NCI-H2107 (cell line): ENCODE measurements around the gene PRIM1.
A peak's percentile ranks its signal among the peaks of the same experiment; 100 is the strongest.
"Not testable (repeated sequence)": the region's sequence is repeated elsewhere in the genome, so short reads cannot be mapped to it uniquely, and the experiment has no call there.

Source experiments
- DNase-seq: peaks from one replicate; lab custom pipeline; 2025; lab: John Stamatoyannopoulos, UW

PRIM1 gene

DNA sequence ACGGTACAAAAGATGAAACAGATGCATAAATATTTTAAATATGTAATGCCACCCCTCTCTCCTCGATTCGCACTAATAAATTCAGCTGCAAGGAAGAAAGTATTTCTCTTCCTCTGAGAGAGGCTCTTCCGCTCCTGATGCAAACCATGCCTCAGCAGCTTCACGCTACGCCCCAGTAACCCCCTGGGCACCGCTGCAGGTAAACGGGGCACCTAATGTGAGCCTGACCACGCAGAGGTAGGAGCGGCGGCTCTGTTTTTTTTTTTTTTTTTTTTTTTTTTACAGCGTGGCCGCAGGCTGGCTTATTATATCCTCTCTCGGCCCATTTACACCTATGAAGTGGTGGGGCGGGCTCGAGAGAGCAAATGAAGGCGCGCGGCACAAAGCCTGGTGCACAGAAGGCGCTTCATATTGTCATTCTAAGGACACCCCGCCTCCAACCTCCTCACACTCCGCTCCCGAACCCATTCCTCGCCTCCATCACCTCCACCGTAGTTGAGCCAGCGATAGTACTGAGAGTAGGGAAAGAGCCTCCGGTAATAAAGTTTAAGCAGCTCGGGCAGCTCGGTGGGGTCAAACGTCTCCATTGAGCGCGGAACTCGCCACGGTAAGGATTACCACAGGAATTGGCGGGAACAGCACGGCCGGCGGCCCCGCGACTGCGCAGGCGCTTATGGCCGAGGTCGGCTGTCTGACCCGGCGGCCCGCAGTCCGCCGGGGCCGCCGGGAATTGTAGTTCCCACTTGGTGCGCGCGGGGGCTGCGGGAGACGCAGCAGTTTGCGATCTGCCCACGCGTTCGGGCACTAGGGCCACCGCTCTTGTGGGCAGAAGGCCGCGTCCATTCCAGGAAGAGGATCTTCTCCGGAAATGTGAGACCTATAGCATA lies at the start of gene PRIM1:
TSS of gene PRIM1 (minus strand) at position 612 of the 887 bp plus-strand sequence. CDS start at position 587, 25 bp downstream.
- peak; percentile 89 for DNase-seq

DNA sequence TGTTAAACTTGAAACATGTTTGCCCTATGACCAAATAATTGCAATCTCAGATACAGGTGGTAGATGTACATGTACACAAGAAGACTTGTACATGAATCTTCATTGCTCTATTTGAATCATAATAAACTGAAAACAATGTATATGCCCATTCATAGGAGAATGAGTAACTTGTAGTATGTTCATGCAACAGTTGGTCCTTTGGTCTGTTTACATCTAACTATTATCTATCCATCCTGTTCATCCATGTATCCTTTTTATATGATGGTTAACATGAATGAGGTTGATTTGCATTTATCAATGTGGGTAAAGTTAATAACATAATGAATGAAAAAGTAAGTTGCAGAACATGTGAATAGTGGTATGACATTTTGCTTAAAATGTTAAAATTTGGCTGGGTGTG lies 48.1 kb upstream of the PRIM1 start:
- no peak for DNase-seq

DNA sequence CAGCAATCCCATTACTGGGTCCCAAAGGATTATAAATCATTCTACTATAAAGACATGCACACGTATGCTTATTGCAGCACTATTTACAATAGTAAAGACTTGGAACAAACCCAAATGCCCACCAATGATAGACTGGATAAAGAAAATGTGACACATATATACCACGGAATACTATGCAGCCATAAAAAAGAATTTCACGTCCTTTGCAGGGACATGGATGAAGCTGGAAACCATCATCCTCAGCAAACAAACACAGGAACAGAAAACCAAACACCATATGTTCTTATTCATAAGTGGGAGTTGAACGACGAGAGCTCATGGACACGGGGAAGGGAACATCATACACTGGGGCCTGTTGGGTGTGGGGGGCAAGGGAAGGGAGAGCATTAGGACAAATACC lies 47.2 kb upstream of the PRIM1 start:
- not testable (repeated sequence) for DNase-seq

DNA sequence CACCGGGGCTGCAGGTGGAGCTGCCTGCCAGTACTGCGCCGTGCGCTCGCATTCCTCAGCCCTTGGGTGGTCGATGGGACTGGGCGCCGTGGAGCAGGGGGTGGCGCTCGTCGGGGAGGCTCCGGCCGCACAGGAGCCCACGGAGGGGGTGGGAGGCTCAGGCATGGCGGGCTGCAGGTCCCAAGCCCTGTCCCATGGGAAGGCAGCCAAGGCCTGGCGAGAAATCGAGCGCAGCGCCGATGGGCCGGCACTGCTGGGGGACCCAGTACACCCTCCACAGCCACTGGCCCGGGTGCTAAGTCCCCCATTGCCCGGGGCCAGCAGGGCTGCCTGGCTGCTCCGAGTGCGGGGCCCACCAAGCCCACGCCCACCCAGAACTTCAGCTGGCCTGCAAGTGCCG lies 43.7 kb upstream of the PRIM1 start:
- DNase-seq: not testable (repeated sequence)

DNA sequence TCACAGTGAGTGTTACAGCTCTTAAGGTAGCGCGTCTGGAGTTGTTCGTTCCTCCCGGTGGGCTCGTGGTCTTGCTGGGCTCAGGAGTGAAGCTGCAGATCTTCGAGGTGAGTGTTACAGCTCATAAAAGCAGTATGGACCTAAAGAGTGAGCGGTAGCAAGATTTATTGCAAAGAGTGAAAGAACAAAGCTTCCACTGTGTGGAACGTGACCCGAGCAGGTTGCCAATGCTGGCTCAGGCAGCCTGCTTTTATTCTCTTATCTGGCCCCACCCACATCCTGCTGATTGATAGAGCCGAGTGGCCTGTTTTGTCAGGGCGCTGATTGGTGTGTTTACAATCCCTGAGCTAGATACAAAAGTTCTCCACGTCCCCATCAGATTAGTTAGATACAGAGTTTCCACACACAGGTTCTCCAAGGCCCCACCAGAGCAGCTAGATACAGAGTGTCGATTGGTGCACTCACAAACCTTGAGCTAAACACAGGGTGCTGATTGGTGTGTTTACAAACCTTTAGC lies 43.0 kb upstream of the PRIM1 start:
- DNase-seq: not testable (repeated sequence)

DNA sequence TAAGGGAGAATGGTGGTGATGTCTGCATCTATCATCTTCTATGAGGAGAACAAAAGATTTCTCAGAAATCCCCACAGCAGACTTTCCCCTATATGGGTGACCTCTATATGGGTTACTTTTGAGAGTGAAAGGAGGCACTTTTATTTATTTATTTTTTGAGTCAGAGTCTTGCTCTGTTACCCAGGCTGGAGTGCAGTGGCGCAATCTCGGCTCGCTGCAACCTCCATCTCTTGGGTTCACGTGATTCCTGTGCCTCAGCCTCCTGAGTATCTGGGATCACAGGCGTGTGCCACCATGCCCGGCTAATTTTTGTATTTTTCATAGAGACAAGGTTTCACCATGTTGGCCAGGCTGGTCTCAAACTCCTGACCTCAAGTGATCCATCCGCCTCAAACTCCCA lies 41.0 kb upstream of the PRIM1 start:
- not testable (repeated sequence) for DNase-seq

DNA sequence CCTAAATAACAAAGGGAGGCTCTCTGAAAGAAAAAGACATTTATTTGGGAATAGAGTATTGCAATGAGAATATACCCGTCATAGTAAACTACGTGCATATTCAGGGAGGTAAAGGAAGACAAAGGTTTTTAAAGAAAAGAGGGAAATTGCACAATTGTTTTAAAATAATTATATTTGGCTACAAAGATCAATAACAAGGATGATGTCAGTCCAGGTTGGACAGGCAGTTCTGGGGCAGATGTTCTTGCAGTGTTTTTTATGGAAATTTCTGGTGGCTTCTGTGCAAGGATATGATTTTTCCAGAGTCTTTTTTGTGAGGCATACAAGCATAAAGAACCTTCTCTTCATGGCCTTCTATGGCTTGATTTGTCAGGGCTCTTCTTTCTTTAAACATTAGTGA lies 40.6 kb upstream of the PRIM1 start:
- DNase-seq: no peak

DNA sequence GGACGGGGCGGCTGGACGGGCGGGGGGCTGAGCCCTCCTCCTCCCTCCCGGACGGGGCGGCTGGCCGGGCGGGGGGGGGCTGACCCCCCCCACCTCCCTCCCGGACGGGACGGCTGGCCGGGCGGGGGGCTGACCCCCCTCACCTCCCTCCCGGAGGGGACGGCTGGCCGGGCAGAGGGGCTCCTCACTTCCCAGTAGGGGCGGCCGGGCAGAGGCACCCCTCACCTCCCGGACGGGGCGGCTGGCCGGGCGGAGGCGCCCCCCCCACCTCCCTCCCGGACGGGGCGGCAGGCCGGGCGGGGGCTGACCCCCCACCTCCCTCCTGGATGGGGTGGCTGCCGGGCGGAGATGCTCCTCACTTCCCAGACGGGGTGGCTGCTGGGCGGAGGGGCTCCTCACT lies 37.3 kb upstream of the PRIM1 start:
- DNase-seq: not testable (repeated sequence)

DNA sequence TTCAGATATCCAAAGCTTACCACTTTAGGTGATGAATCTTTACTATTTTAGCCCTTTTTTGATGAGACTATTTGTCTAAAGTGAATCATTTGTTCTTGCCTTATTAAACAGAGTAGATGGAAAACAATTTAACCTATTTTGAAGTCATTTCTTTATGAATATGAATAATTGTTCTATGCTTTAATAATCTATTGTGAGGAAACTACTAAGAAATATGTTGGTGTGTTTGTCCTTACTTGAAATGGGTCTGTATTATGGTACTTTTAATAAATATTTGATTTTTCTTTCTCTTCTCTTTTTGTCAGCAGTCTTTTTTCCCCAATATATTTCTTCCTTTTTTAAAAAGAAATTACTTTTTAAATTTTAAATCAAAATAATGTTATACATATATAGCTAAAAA lies 35.4 kb upstream of the PRIM1 start:
- no peak for DNase-seq

DNA sequence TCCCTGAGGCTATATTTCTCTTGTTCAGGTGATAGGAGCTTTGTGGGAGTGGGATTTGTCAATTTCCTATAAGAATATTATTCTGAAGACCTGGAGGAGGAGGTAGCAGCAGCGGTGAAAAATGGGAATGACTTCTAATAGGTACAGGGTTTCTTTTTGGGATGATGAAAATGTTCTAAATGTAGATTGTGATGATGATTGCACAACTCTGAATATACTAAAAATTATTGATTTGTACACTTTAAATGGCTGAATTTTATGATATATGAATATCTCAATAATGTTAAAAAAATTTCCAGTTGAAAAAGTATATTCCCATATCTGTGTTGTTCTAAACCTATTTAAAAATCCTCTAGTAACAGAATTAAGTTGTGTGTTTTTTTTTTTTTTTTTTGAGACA lies 33.8 kb upstream of the PRIM1 start:
- DNase-seq: no peak

DNA sequence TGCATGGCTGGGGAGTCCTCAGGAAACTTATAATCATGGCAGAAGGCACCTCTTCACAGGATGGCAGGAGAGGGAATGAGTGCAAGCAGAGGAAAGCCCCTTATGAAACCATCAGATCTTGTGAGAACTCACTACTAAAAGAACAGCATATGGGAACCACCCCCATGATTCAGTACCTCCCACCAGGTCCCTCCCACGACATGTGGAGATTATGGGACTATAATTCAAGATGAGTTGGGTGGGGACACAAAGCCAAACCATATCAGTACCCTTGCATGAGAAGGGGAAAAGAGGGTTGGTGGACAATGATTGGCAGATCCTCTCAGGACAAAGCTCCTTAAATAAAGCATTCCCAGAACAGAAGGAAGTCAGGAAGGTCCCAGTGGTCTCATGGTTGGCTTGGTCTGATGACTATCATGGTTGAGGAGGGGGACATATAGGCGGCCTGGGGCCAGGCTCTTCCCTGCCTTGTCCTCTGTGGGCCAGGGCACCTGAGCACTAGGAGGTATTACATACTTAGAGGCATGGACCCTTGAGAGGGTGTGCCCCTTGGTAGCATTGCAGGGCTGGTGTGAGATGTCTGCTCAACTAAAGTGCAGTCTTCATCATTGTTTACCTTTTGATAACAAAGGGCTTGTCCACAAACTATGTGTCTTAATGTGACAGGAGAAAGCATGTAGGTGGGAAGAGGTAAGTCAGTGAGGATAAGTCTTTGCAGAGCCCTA lies 33.2 kb upstream of the PRIM1 start:
- DNase-seq: no peak

DNA sequence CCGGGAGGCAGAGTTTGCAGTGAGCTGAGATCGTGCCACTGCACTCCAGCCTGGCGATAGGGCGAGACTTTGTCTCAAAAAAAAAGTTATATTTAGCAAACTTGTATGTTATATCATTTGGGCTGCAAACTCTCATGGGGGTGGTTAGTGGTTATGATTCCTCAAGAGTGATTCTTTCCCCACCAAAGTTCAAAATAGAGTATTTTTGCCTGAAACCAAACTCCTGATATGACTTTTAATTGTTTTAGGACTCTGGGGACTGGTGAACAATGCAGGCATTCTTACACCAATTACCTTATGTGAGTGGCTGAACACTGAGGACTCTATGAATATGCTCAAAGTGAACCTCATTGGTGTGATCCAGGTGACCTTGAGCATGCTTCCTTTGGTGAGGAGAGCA lies 29.6 kb upstream of the PRIM1 start:
- no peak for DNase-seq

DNA sequence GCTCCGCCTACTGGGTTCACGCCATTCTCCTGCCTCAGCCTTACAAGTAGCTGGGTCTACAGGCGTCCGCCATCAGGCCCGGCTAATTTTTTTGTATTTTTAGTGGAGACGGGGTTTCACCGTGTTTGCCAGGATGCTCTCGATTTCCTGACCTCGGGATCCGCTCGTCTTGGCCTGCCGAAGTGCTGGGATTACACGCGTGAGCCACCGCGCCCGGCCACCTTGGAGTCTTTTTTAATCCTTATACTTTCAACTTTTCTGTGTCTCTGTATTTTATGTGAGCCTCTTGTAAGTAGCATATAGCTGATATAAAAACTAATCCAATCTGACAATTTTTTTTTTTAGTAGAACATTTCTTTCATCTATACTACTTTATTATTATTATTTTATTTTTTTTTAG lies 26.6 kb upstream of the PRIM1 start:
- DNase-seq: no peak

DNA sequence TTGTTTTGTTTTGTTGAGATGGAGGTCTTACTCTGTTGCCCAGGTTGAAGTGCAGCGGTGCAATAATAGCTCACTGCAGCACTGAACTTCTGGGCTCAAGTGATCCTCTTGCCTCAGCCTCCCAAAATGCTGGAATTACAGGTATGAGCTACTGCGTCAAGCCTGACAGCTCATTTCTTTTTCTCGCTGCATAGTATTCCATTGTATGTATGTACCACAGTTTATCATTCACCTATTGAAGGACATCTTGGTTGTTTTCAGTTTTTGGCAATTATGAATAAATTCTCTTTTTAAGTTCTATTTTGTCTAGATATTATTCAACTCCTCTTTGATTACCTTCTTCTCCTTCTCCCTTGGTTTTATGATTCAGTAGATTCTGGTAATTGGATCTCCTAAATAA lies 24.5 kb upstream of the PRIM1 start:
- no peak for DNase-seq

DNA sequence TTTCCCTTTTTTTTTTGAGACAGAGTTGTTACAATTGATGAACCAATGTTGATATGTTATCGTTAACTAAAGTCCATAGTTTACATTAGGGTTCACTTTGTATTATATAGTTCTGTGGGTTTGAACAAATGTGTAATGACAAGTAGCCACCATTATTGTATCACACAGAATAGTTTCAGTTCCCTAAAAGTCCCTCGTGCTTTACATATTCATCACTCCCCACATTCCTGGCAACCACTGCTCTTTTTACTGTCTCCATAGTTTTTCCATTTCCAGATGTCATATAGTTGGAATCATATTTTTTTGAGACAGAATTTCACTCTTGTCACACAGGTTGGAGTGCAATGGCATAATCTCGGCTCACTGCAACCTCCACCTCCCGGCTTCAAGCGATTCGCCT lies 23.5 kb upstream of the PRIM1 start:
- DNase-seq: no peak

DNA sequence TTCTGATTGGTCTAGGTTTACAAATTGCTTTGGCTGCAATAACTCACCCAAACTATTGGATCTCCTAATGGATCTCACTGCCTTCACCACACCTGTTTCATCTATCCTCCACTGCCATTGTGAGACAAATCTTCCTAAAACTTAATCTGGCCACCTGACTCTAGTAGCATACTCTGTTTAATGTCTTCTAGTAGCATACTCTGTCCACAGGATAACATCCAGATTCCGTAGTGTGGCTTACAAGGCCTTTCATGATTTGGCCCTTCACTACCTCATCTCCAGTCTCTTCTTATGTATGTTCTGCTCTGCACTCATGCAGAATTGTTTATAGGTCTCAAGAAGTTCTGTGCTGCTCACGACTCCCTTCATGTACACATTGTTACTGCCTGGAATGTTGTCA lies 21.0 kb upstream of the PRIM1 start:
- DNase-seq: no peak

DNA sequence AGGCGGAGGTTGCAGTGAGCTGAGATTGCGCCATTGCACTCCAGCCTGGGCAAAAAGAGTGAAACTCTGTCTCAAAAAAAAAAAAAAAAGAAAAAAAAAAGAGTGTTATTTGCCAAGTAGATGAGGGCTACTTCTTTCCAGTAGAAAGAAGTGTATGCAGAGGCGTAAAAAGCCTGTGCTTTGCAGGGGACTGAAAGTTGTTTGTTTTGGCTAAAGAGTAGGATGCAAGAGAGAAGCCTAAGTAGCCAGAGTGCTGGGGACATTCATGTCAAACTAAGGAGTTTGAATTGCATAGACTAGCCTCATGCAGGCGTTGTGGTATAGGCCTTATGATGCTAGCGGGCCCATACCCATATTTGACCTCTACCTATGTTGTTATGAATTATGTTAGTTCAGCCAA lies 20.5 kb upstream of the PRIM1 start:
- no peak for DNase-seq

DNA sequence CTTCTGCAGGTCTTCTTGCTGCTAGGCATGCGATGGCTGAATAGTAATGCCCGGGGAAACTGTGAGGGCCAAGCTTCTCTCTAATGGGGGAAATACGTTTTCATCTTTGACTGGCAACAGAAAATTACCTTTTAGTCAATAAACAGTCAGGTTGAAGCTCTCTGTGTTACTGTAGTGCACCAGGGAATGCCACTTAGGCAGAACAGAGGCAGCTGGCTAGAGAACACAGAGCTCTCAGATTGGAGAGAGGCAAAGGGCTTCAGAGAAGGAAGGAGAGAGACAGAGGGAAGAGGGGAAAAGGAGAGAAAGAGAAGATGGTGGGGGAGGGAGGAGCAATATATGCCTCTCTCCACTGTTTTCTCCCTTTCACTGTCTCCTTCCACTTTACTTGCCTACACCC lies 17.7 kb upstream of the PRIM1 start:
- DNase-seq: no peak

DNA sequence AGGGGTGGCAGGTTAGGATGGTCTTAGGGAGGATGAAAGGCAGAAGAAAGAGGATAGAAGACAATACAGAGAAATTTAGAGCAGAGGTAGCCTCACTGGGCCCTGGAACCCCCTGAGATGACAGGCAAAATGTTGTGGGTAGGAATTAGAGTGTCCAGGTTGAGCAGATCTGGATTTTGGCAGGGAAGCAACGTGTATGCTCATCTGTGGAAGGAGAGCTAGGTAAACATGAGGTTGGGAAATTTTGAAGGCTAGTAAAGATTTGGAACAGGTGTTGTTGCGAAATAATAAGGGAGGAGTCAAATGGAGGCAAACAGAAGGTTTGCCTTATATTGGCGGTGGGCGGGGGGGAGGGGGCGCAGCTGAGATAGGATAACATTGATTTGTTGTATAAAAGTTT lies 16.3 kb upstream of the PRIM1 start:
- no peak for DNase-seq

DNA sequence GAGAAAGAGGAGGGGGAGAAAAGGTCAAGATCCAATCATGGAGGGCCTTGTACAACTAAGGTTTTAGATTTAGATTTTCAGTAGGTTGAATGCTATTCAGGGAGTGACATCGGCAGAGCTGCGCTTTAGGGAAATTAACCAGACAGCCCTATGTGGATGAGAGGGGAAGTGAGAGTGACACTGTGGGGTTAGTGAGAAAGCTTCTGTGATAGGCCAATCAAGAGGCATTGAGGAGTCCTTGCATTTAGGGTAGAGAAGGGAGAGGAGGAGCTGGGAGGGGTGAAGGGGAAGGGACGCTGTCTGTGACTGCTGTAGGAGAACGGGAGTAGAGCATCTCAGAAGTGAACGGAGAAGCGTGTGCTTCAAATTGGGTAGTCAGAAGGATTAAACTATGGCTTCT lies 14.4 kb upstream of the PRIM1 start:
- no peak for DNase-seq

DNA sequence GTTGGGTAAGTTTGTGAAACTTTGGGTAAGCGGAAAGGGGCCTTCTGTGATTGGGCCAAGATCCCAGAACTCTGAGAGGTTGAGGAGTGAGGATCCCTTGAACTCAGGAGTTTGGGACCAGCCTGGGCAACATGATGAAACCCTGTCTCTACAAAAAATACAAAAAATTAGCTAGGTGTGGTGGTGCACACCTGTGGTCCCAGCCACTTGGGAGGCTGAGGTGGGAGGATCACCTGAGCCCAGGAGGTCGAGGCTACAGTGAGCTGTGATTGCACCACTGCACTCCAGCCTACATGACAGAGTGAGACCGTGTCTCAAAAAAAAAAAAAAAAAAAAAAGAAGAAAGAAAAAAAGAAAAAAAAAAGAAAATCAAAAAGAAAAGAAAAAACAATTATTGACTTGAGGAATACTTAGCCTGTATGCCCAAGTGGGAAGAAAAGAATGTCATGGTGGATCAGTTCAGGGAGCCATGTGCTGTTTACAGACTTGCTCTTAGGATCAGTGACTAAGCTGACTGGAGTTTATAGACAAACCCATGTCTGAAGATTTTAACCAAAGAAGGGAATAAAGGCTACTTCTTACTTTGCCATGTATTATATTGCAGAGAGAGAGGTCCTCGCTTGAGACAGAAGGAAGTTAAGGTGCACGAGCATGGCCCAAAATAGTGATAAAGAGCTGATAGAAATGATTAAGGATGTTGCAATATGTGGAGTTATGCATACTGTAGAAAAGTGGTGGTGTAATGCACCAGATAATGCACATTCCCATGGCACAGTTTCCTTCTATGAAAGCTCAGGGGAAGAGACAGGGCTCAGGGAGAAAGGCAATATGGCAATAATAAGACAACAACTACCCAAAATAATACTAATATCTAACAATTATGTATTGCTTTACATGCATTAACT lies 11.9 kb upstream of the PRIM1 start:
- no peak for DNase-seq

DNA sequence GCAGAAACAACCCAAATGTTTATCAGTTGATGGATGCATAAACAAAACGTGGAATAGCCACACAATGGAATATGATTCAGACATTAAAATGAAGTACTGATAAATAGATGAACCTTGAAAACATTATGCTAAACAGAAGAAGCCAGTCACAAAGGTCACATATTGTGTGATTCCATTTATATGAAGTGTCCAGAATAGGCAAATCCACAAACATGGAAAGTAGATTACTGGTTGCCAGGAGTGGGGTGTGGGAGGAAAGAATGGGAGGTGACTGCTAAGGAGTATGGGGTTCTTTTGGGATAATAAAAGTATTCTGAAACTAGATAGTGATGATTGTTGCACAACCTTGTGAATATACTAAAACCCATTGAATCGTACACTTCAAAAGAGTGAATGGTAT lies 9.7 kb upstream of the PRIM1 start:
- no peak for DNase-seq
